ENCODE results near the gene ALAS1.

DNA sequence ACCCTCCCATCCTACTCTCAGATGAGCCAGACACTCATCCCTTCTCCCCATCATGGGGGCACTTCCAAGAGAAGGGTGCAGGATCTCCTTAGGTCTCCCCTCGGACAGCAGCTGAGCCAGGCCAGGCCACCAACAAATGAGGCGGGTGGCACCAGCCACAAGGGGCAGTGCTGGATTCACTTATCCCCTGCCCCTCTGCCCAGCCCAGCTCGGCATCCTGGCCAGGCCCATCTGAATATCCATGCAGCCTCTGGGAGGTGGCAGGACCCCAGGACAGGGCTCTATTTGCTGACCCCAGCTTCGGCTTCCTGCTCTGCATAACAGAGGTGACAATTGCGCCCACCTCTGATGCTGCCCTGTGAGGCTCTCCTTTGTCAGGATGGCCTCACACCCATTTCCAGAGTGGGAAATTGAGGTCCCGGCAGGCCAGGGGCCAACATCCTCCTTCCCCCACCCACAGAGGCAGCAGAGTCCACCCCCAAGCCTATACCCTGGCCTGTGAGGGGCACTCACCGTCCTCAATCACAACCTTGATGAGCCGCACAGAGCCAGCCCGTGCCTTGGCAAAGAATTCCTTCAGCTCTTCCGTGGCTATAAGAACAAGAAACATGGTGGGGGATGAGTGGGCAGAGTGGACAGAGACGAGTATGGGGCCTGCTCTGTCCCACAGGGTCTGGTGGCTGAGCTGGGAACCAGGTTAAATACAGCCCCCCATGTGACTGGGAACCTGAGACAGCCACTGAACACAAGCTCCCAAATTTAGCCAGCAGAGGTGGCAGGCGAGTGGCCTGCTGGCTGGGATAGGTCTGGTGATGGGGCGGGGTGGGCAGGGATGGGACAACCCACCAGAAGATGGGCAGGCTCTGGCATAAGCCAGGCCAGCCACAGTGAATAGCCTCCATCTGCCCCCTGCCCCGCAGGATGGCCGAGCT, 36.8 kb downstream of the ALAS1 start:
- TF ChIP-seq CTCF (IDR thresholded peaks at IDR 0.05) (no peak), POLR2A (IDR thresholded peaks at IDR 0.05) (no peak)
